ENCODE measurements around the gene YIPF6. TPM values are rescaled to one million over a fixed set of nuclear protein-coding genes. Genes with fewer than 3 reads are reported as not detected.
"Not testable (repeated sequence)": the region's sequence is repeated elsewhere in the genome, so short reads cannot be mapped to it uniquely, and the experiment has no call there.

YIPF6 gene
- polyA plus RNA-seq, 1 experiment, result 38.5 TPM

DNA sequence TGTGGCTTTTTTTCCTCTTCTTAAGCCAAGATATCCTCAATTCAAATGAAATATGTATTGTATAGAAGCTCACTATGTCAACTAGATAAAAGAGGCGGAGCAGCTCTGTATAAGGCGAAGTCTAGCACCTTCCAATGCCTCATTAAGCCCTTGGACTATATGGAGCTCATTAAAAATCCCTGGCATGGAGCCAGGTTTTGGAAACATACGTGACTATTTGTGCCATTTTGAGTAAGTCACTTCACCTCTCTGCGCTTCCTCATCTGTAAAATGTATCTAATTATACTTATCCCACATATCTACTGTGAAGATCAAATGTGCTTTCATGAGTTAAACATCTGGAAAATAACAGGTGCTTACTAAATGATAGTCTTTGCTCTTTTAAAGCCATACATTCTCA is 57.2 kb downstream of the YIPF6 start:
- ChIA-PET POLR2A (no interaction called here), CTCF (no interaction called here)
- Histone ChIP-seq H3K27me3 (ENCODE audit: control insufficient read depth, insufficient read depth, low read length) (no peaks in the 10 kb centered on the region), H3K4me3 (ENCODE audit: low read depth, low read length) (no peak overlapping the region), H3K27ac (ENCODE audit: low read depth, low read length) (no peak overlapping the region), H3K9me3 (ENCODE audit: control insufficient read depth, insufficient read depth, low read length) (no peaks in the 10 kb centered on the region)
- no peak for DNase-seq (ENCODE audit: low read depth, low spot score)
- TF ChIP-seq, protein P1, sequence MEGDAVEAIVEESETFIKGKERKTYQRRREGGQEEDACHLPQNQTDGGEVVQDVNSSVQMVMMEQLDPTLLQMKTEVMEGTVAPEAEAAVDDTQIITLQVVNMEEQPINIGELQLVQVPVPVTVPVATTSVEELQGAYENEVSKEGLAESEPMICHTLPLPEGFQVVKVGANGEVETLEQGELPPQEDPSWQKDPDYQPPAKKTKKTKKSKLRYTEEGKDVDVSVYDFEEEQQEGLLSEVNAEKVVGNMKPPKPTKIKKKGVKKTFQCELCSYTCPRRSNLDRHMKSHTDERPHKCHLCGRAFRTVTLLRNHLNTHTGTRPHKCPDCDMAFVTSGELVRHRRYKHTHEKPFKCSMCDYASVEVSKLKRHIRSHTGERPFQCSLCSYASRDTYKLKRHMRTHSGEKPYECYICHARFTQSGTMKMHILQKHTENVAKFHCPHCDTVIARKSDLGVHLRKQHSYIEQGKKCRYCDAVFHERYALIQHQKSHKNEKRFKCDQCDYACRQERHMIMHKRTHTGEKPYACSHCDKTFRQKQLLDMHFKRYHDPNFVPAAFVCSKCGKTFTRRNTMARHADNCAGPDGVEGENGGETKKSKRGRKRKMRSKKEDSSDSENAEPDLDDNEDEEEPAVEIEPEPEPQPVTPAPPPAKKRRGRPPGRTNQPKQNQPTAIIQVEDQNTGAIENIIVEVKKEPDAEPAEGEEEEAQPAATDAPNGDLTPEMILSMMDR (IDR thresholded peaks at IDR 0.05; ENCODE audit: low read depth, low read length), result no peak

DNA sequence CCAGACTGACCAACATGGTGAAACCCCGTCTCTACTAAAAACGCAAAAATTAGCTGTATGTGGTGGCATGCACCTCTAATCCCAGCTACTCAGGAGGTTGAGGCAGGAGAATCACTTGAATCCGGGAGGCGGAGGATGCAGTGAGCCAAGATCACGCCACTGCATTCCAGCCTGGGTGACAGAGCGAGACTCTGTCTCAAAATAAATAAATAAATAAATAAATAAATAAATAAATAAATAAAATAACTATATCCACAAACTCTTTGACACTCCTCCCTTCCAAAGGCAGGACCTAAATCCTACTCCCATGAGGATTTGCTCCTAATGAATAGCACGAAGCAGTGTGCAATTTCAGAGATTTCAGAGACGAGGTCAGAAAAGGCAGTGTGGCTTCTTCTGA is 58.3 kb downstream of the YIPF6 start:
- H3K27ac ChIP-seq (ENCODE audit: low read depth, low read length), result not testable (repeated sequence)

DNA sequence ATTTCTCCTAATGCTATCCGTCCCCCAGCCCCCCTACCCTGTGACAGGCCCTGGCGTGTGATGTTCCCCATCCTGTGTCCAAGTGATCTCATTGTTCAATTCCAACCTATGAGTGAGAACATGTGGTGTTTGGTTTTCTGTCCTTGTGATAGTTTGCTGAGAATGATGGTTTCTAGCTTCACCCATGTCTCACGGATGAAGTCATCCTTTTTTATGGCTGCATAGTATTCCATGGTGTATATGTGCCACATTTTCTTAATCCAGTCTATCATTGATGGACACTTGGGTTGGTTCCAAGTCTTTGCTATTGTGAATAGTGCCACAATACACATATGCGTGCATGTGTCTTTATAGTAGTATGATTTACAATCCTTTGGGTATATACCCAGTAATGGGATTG is 61.1 kb downstream of the YIPF6 start:
- H3K27ac ChIP-seq (ENCODE audit: low read depth, low read length); POLR2A ChIA-PET; H3K27me3 ChIP-seq (ENCODE audit: control insufficient read depth, insufficient read depth, low read length); DNase-seq (ENCODE audit: low read depth, low spot score); H3K9me3 ChIP-seq (ENCODE audit: control insufficient read depth, insufficient read depth, low read length); CTCF ChIA-PET; H3K4me3 ChIP-seq (ENCODE audit: low read depth, low read length): not testable (repeated sequence)

More for the DNA sequence above, 58.3 kb downstream of the YIPF6 start:
- H3K27me3 ChIP-seq (ENCODE audit: control insufficient read depth, insufficient read depth, low read length); H3K9me3 ChIP-seq (ENCODE audit: control insufficient read depth, insufficient read depth, low read length); CTCF ChIA-PET; POLR2A ChIA-PET; DNase-seq (ENCODE audit: low read depth, low spot score); H3K4me3 ChIP-seq (ENCODE audit: low read depth, low read length): not testable (repeated sequence)

DNA sequence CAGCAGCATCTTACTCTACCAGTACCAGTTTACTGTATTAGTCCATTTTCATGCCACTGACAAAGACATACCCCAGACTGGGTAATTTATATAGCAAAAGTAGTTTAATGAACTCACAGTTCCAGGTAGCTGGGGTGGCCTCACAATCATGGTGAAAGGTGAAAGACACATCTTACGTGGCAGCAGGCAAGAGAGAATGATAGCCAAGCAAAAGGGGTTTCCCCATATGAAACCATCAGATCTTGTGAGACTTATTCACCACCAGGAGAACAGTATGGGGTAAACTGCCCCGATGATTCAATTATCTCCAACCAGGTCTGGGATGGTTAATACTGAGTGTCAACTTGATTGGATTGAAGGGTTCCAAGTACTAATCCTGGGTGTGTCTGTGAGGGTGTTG is 69.3 kb downstream of the YIPF6 start:
- Histone ChIP-seq H3K27me3 (ENCODE audit: control insufficient read depth, insufficient read depth, low read length) (no peaks in the 10 kb centered on the region), H3K9me3 (ENCODE audit: control insufficient read depth, insufficient read depth, low read length) (no peaks in the 10 kb centered on the region), H3K27ac (ENCODE audit: low read depth, low read length) (no peak overlapping the region), H3K4me3 (ENCODE audit: low read depth, low read length) (no peak overlapping the region)
- ChIA-PET CTCF (no interaction called here), POLR2A (no interaction called here)
- TF ChIP-seq, protein P1 (IDR thresholded peaks at IDR 0.05; ENCODE audit: low read depth, low read length), result no peak
- DNase-seq (ENCODE audit: low read depth, low spot score), result no peak

DNA sequence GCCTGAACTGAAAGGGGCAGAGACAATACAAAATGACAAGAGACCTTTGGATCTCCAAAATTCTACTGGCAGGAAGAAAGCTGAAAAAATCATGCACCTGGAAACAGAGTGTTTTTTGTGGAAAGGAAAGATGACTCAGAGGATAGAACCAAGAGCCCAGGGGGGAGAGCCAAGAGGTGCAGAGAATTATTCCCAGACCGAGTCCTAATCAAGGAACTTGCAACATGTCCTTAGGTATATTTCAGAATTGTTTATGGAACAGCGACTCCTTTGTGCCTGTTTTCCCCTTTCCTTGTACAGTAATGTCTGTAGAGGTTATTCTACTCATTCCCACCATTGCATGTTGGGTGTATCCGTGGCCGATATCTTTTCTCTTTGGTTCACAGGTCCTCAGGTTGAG is 71.7 kb downstream of the YIPF6 start:
- no peaks in the 10 kb centered on the region for H3K9me3 ChIP-seq (ENCODE audit: control insufficient read depth, insufficient read depth, low read length)
- TF ChIP-seq, protein P1 (IDR thresholded peaks at IDR 0.05; ENCODE audit: low read depth, low read length), result no peak
- CTCF ChIA-PET, result no interaction called here
- POLR2A ChIA-PET, result no interaction called here
- no peak overlapping the region for H3K4me3 ChIP-seq (ENCODE audit: low read depth, low read length)
- DNase-seq (ENCODE audit: low read depth, low spot score), result no peak
- H3K27ac ChIP-seq (ENCODE audit: low read depth, low read length), result no peak overlapping the region
- no peaks in the 10 kb centered on the region for H3K27me3 ChIP-seq (ENCODE audit: control insufficient read depth, insufficient read depth, low read length)

DNA sequence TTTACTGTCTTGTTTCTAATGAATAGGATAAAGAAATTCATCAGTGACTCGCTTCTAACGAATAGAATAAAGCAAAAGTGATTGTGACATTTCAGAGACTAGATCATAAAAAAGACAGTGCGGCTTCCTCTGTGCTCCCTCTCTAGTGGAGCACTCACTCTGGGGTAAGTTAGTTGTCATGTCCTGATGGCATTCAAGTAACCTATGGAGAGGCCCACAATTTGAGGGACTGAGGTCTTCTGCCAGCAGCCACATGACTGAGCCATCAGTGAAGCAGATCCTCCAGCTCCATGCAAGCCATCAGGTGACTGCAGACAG is 72.4 kb downstream of the YIPF6 start:
- CTCF ChIA-PET, result no interaction called here
- Histone ChIP-seq H3K4me3 (ENCODE audit: low read depth, low read length) (no peak overlapping the region), H3K9me3 (ENCODE audit: control insufficient read depth, insufficient read depth, low read length) (no peaks in the 10 kb centered on the region), H3K27ac (ENCODE audit: low read depth, low read length) (no peak overlapping the region), H3K27me3 (ENCODE audit: control insufficient read depth, insufficient read depth, low read length) (no peaks in the 10 kb centered on the region)
- POLR2A ChIA-PET, result no interaction called here
- TF ChIP-seq, protein P1 (IDR thresholded peaks at IDR 0.05; ENCODE audit: low read depth, low read length), result no peak
- no peak for DNase-seq (ENCODE audit: low read depth, low spot score)
